Measurements from ENCODE around the gene ARHGAP31. TPM values are rescaled to one million over a fixed set of nuclear protein-coding genes. Genes with fewer than 3 reads are reported as not detected.
A peak's percentile ranks its signal among the peaks of the same experiment; 100 is the strongest.

The ARHGAP31 gene
- polyA plus RNA-seq, 1 donor from 2014 or later = 9.0 TPM

DNA sequence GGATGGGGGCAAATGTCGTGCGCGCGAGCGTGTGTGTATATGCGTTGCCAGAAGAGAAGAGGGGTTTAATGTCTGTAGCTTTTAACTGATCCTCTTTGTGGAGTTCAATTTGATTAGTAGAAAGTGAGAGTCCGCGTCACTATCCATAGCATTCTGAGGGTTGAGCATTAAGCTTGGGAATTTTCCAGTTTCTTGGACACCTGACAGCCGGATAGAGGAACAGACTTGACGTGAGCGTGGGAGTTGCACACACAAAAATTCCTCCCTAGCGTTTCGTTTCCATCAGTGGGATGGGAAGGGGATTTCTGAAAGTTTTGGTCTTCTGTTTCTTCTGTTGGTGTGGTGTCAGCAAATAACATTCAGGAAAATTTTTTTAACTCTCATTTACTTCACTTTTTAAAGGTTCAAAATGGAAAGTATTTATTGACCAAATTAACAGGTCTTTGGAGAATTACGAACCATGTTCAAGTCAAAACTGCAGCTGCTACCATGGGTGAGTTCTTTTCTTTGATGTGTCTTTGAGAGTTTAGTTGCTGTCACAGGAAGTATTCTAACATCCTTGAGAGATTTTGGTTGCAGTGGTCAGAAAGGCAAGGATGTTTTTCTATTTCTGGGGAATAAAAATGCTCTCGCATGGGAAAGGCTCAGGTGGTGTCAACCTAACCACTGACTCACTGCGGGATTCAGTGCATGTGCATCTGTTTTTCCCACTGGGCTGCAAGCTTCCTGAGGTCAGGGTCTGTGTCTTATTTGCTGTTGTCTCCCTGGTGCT lies 175.4 kb downstream of the ARHGAP31 start:
- Mint-ChIP-seq H3K36me3 (peaks cover 4% of the 10 kb centered on the region), H3K4me1 (peaks cover 17 to 29% (median 19%) of the 10 kb centered on the region in 3 donors), H3K27ac (peak overlapping the region; percentile 17 to 97 (median 67)), H3K4me3 (peak overlapping the region; percentile 89 to 98 (median 96)), H3K27me3 (no peaks in the 10 kb centered on the region), H3K9me3 (no peaks in the 10 kb centered on the region)

Other genes with a start within 250 kb of the ARHGAP31 start
- not detected for gene TEX55, start 148.2 kb upstream of the ARHGAP31 start, polyA plus RNA-seq
- gene UPK1B, start 120.8 kb upstream of the ARHGAP31 start, polyA plus RNA-seq = not detected
- gene B4GALT4, start 53.5 kb upstream of the ARHGAP31 start, polyA plus RNA-seq = 8.7 TPM
- gene TMEM39A, start 169.2 kb downstream of the ARHGAP31 start, polyA plus RNA-seq = 20.9 TPM
- 27.2 TPM for gene POGLUT1, start 174.6 kb downstream of the ARHGAP31 start, polyA plus RNA-seq
- 89.0 TPM for gene TIMMDC1, start 204.2 kb downstream of the ARHGAP31 start, polyA plus RNA-seq

Data from IgD-negative memory B cell (primary cell).